Ramos (cell line): ENCODE results near the gene CYP3A7.
"Not testable (repeated sequence)": the region's sequence is repeated elsewhere in the genome, so short reads cannot be mapped to it uniquely, and the experiment has no call there.

Source experiments
- in situ Hi-C: fragments of 300-500 bp; cut with MboI; formaldehyde crosslinking; loops from one replicate; pipeline ENCODE4 v1.14.3; 2022; ENCODE audit warnings: low sequenced_read_pairs; ENCODE audit not compliant: unreplicated experiment

Gene CYP3A7

DNA sequence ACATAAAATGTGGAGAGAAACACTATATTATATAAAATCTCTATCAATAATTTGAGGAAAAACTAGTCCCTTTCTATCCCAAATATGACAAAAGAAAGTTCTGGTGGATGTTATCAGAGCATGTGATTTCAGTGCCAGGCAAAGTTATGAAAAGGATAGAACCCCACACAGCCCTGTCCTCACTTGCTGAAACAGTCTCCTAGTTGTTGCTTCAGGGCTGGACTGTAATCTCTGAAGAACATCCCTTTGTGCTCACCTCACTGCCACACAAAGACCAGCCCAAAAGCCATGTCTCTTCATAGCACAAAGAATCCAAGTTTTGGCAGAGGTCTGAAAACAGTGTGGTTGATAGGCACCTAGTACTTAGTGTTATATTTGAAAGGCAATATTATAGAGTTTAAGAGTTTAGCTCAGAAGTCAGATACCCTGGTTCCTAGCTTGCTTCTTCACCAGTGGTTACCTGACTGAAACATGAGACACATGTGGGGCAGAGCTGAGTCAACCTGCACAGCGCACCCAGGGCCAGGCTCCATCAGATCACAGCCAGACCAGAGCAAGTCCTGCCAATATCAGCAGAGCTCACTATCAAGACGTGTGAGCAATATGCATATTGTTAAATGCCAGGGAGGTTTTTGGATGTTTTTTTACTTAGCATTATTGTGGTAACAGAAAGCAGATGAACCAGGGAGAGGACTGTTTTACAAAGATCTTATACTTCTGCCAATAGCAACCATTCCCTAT lies 25.0 kb downstream of the CYP3A7 start:
- in situ Hi-C loops = no loop called here

DNA sequence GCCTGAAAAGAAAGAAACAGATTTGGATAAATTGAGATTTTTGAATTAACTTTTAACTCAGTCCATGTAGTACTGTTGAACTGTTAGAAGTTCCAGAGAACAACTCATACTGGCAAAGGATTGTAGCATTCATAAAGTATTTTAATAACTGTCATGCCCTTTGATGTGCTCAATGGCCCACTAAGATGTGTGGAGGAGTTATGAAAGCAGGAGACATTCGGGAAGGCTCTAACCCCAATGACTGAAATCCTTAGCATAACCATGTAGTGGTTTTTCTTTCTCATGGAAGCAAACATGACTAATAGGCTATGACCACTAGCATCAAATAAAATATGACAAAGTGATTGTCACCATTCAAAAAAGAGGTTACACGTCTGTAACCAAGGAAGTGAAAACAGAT lies 25.7 kb downstream of the CYP3A7 start:
- in situ Hi-C loops = no loop called here

DNA sequence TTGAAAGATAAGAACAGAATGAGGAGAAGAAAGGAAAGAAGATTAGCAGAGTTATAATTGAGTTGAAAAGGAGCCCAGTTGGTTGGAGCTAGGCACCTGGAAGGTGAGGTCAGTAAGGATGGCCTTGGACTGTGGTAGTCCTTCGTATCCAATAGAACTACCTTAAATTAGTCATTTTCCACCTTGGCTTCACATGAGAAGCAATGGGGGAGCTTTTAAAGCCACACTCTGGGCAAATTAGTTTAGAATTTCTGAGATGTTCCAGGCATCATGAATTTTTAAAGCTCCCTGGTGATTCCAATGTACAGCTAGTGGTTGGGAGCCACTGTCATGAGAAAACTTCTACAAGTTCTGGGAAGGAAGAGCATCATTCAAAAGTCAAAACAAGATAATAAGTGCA lies 27.9 kb downstream of the CYP3A7 start:
- in situ Hi-C loops = no loop called here

DNA sequence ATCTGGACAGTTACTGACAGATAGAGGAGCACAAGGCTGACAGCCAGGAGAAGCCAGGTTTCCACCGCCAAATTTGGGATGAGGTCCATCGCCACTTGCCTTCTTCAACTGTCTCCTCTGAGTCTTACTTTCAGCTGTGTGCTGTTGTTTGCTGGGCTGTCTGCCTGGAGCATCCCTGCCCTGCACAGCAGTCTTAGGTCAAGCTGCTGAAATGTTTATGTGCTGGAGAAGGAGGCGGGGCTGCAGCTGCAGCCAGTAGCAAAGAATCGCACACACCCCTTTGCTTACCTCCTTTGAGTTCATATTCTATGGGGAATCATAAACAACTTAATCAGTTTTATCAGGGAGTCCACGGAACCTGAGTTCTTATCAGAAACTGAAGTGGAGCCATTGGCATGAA lies 35.0 kb downstream of the CYP3A7 start:
- in situ Hi-C loops = no loop called here

DNA sequence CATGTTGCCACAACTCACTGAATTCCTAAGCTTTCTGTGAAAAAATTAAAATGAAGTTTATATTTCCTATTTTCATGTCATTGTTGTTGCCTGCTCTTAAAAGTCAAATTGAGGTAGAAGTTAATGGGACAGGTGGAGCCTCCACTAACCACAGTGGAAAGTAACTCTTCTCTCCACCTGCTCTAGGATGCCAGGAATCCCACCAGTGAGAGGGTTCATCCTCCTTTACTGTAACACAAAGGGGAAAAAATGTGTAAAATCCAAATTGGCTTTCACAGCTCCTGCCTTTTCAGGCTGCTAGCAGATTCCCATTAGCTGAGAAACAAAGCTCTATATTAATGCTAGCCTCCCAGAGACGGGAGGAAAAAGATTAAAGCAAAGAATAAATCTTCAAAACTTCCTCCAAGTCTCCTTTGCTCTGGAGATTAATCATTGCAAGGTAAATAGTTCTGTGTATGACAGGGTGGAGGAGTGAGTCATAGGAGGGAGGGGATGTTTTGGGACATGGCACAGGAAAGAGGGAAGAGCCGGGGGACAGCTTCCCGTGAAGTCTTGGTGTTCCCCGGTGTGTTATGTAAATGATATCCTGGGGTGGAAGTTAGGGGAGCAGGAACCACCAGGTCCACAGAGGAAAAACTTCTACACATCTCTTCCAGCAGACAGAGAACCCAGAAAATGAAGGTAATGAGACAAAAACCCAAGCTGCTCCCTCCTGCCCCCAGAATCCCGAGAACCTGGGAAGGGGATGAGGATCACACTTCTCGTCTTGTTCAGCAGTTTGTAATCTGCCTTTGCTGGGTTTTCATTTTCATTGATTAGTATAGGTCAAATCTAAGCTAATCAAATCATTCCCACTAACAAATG lies 35.9 kb downstream of the CYP3A7 start:
- in situ Hi-C loops = not testable (repeated sequence)

DNA sequence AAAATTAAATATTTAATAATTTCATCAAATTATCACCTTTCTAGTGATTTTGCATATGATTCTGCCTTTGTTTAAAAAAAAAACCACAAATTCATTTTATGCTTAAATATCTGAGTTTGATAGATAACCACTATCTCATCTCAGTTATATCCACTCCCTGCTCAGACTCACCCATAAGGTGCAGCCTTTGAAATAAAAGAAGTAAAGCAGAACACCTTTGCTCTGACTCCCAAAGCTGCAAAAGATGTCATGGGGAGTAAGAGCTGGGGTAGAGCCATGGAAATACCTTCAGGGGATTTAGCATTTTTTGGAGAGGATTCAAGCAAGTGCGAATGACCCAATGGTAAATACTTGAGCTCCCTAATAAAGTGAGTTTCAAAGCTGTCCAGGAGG lies 40.1 kb downstream of the CYP3A7 start:
- in situ Hi-C loops = no loop called here

DNA sequence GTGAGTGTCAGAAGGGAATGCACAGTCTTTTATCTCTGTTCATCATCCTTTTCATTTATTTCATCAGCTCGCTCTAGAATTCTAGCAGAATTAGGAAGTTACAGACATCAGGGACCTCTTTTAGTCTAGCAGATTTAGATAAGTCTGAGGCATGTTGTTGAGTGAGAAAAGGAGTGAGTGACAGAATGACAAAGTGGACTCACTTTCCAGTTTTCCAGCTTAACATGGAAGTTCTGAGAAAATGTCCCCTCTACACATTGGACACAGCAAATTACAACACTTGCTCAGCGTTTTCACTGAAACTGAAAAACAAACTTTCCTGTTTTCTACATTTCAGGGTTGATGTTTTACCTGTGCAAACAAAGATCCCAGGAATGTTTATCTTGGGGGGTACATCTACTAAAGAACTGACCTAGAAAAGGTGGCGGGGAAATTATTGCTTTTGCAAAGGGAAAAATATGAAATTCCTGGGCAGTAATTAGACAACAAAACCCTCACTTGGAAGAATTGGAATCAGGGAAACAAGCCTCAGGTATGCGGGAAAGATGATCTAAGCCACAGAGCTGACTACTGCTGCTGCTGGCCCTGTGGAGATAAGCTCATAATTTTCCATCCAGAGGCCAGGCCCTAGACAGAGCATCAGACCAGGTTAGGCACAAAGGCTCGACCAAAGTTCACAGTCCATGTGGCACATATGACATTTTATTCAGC lies 40.6 kb downstream of the CYP3A7 start:
- in situ Hi-C loops = no loop called here

DNA sequence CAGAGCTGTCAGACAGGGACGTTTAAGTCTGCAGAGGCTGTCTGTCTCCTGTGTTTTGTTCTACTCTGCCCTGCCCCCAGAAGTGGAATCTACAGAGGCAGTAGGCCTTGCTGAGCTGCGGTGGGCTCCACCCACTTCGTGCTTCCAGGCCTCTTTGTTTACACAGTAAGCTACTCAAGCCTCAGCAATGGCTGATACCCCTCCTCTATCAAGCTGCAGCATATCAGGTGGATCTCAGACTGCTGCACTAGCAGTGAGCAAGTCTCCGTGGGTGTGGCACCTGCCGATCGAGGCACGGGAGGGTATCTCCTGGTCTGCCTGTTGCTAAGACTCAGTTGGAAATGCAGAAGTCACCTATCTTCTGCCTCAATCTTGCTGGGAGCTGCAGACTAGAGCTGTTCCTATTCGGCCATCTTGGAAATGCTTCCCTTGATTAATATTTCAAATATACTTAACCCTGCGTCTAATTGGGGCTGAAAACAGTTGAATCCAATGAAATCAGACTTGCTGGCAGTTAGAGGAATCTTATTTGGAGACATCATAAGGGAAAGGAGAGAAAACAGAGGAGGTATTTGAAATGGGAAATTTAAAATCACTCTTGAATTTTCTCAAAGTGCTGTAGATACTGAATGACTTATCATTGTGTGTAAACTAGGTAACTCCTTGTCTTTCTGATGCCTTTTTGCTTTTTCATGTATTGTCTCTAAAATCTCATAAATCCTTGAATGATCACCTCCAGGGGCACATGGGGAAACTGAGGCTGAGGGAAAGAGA lies 41.4 kb downstream of the CYP3A7 start:
- in situ Hi-C loops = no loop called here

DNA sequence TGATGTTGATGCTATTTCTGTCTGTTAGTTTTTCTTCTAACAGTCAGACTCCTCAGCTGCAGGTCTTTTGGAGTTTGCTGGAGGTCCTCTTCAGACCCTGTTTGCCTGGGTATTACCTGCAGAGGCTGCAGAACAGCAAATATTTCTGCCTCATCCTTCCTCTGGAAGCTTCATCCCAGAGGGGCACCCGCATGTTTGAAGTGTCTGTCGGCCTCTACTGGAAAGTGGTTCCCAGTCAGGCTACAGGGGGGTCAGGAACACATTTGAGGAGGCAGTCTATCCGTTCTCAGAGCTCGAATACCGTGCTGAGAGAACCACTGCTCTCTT lies 41.9 kb downstream of the CYP3A7 start:
- in situ Hi-C loops = no loop called here

DNA sequence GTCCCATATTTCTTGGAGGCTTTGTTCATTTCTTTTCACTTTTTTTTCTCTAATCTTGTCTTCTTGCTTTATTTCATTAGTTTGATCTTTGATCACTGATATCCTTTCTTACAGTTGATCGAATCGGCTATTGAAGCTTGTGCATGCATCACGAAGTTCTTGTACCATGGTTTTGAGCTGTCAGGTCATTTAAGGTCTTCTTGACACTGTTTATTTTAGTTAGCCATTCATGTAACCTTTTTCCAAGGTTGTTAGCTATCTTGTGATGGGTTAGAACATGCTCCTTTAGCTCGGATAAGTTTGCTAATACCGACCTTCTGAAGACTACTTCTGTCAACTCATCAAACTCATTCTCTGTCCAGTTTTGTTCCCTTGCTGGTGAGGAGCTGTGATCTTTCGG lies 42.4 kb downstream of the CYP3A7 start:
- in situ Hi-C loops = not testable (repeated sequence)

DNA sequence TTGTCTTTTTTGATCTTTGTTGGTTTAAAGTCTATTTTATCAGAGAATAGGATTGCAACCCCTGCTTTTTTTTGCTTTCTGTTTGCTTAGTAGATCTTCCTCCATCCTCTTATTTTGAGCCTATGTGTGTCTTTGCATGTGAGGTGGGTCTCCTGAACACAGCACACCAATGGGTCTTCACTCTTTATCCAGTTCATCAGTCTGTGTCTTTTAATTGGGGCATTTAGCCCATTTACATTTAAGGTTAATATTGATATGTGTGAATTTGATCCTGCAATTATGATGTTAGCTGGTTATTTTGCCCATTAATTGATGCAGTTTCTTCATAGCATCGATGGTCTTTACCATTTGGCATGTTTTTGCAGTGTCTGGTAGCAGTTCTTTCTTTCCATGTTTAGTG lies 43.3 kb downstream of the CYP3A7 start:
- in situ Hi-C loops = not testable (repeated sequence)

DNA sequence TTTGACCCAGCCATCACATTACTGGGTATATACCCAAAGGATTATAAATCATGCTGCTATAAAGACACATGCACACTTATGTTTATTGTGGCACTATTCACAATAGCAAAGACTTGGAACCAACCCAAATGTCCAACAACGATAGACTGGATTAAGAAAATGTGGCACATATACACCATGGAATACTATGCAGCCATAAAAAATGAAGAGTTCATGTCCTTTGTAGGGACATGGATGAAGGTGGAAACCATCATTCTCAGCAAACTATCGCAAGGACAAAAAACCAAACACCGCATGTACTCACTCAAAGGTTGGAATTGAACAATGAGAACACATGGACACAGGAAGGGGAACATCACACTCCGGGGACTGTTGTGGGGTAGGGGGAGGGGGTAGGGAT lies 44.1 kb downstream of the CYP3A7 start:
- in situ Hi-C loops = not testable (repeated sequence)

DNA sequence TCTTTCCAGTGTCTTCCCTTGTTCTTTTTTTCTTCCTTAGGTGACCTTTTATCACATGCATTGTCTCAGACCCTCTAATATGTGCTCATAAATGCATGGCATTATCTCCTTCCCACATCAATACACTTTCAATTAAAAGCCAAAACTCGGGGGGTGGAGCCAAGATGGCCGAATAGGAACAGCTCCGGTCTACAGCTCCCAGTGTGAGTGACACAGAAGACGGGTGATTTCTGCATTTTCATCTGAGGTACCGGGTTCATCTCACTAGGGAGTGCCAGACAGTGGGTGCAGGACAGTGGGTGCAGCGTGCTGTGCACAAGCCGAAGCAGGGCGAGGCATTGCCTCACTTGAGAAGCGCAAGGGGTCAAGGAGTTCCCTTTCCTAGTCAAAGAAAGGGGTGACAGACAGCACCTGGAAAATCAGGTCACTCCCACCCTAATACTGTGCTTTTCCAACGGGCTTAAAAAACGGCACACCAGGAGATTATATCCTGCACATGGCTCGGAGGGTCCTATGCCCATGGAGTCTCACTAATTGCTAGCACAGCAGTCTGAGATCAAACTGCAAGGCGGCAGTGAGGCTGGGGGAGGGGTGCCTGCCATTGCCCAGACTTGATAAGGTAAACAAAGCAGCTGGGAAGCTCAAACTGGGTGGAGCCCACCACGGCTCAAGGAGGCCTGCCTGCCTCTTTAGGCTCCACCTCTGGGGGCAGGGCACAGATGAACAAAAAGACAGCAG lies 49.0 kb downstream of the CYP3A7 start:
- in situ Hi-C loops = not testable (repeated sequence)

DNA sequence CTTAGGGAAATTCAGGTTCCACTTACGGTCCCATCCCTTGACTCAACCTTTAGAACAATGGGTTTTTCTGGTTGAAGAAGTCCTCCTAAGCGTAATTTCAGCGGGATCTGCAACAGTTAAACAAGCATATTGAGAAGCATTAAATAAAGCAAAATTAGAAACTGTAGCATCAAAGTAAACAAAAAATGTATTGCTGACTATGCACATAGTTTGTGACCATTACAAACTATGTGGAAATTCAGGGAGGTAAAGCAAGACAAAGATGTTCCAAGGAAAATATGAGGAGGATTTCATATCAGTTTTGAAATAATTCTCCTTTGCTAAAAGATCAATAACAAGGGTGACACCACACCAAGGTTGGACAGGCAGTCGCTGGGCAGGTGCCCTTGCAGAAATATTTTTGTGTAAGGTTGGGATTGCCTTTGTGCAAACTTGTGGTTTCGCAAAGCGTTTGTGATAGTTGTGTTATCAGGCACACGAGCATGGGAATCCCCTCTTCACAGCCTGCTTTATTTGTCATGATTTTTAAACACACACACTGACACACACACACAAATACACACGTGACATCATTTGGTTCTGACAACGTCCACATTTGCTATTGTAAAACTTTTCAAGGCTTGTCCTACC lies 49.8 kb downstream of the CYP3A7 start:
- in situ Hi-C loops = no loop called here

DNA sequence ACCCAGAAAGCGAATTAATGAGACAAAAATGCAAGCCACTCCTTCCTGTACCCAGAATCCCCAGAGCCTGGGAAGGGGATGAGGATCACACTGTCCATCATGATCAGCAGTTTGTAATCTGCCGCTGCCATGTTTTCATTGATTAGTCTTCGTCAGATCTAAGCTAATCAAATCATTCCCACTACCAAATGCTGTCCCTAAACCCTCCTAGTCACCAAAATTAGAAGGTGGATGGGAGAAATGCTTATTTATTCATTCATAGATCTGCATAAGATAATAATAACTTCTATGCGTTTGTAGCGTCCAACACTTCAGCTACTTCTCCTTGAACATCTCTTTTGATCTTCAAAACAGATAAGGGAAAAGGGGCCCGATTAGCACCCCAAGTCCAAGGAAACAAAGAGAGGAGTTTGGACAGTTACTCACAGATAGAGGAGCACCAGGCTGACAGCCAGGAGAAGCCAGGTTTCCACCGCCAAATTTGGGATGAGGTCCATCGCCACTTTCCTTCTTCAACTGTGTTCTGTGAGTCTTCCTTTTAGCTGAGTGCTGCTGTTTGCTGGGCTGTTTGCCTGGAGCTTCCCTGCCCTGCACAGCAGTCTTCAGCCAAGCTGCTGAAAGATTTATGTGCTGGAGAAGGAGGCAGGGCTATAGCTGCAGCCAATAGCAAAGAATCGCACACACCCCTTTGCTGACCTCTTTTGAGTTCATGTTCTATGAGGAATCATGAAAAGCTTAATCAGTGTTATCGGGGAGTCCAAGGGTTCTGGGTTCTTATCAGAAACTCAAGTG lies 55.4 kb downstream of the CYP3A7 start, which contains the start of gene CYP3A5:
Gene CYP3A5, minus strand, starts transcription at position 597 of the 792 bp plus-strand sequence. Its CDS starts 100 bp downstream, at position 497.
- in situ Hi-C loops = no loop called here

DNA sequence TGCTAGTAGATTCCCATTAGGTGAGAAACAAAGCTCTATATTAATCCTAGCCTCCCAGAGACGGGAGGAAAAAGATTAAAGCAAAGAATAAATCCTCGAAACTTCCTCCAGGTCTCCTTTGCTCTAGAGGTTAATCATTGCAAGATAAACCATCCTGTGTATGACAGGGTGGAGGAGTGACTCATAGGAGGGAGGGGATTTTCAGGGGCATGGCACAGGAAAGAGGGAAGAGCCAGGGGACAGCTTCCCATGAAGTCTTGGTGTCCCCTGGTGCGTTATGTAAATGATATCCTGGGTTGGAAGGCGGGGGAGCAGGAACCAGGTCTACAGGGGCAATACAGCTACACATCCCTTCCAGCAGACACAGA lies 56.0 kb downstream of the CYP3A7 start:
- in situ Hi-C loops = no loop called here

DNA sequence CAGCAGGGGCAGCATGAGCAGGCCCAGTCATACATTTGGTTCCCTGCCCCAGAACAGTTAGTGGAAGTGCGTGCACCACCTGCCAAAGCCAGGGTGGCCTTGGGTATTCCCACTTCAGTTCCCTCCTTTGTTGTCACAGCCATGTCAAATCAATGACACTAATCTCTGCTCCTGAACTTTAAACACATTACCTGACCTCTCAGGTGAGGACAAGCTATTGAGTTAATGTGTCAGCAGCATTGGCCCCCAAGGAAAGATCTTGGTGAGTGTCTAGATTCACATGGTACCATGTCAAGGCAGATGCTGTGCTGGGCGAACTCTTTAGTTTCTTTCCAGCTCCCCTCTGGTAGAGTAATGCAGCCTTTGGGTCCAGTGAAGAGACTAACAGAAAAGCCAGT lies 57.3 kb downstream of the CYP3A7 start:
- in situ Hi-C loops = no loop called here

DNA sequence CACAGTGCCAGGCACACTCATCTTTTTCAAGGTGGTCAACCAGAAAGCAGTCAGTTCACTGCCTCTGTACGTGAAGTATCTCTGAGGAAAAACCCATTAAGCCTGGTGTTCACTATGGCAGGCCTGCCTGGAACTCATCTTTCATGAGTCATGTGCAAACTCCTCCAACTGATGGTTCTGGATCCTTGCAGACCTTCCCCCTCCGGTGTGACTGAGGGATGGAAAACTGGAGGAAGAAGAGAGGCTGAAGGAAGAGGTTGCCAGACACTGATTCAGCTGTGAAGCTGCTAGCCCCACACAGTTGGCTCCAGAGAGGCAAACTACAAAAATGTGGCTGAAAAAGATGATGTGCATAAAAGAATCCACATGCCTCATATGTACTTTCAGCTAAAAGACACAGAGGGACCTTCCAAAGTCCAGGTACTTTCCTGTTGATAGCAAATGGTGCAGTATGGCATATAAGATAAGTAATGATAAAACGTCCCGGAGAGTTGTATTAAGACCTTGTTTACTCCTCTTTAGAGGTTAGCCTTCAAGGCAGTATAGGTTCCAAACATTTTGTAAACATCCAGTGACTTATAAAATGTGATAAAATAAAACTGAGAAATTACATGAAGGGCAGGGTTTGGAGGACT lies 57.9 kb downstream of the CYP3A7 start:
- in situ Hi-C loops = no loop called here
